ENCODE measurements around the gene SERTAD3. TPM values are rescaled to one million over a fixed set of nuclear protein-coding genes. Genes with fewer than 3 reads are reported as not detected.
"Not testable (repeated sequence)": the region's sequence is repeated elsewhere in the genome, so short reads cannot be mapped to it uniquely, and the experiment has no call there.

Gene SERTAD3, protein sequence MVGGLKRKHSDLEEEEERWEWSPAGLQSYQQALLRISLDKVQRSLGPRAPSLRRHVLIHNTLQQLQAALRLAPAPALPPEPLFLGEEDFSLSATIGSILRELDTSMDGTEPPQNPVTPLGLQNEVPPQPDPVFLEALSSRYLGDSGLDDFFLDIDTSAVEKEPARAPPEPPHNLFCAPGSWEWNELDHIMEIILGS
- 39.1 TPM for polyA plus RNA-seq (2013, experiment 1 of 2; ENCODE audit: insufficient read length)
- polyA plus RNA-seq (2013, experiment 2 of 2; ENCODE audit: insufficient read length), result 33.2 TPM

DNA sequence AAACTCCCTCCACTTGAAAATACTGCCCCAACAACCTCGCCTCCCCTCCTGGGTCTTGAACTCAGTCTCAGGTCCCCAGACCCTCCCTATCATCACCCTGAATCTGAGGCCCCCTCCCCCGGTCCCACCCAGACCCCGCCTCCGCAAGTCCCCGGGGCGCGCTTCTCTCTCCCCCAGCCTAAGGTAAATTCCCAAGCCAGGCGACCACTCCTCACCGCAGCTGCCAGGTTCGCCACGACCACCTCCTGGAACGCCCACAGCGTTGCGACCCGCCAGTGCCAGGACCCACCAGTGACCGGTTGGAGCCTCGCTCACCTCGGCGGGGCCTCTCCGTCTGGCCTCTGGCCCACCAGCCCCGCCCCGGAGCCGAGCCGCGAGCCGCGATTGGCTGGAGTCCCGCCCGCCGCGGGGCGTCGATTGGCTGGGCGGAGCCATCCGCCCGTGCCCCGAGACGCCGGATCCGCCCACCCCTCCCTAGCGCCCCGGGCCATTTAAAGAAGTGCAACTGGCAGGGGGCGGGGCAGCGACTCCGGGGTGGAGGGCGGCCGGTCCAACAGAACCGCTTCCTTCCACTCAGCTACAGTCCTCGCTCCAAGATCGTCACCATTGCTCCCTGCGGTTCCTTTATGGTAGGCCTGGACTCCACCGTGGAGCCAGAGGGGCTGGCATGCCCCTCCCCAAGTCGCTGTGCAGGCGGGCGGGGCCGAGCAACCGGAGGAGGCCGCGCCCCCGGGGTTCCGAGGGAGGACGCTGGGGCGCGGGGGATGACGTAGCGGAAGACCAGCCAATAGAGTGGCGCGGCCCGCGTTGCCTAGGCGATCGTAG lies at the start of gene SERTAD3:
Gene SERTAD3 (minus strand): TSS at position 336 of the 825 bp plus-strand sequence. CDS start 2,255 bp downstream, outside the sequence.
- DNase-seq, result peak; percentile 94

DNA sequence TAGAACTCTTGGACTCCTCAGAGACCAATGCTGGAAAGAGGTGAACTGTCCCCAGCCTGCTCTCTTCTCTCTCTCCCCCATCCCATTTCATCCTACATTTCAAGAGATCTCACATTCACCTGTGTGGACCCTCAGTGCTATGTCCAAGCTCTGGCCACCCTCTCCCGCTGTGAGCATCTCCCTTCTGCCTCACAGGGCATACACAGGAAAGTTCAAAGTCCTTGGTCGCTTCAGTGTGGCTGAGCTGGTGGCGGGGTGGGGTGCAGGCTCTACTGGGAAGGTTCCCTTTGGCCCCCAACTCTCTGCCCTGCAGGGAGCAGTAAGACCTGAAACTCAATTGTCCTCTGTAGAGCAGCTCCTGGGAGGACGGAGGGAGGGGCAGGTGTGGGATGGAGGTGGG lies 49.6 kb upstream of the SERTAD3 start:
- no peak for DNase-seq

DNA sequence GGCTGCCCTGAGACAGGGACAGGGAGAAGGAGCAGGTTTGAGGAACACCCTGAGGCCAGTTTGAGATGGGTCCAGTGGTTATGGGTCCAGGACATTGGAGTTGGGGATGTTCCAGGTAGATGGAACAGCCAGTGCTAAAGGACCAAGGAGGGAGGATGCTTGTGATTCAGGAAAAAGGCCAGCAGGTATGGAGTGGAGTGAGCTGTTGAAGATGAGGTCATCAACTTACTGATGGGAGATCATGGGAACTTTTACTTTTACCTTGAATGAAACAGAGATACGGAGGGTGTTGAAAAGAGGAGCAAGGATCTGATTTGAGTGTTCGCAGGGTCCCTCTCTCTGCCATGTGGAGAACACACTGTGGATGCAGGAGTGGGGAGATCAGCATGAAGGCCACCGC lies 48.1 kb upstream of the SERTAD3 start:
- no peak for DNase-seq

DNA sequence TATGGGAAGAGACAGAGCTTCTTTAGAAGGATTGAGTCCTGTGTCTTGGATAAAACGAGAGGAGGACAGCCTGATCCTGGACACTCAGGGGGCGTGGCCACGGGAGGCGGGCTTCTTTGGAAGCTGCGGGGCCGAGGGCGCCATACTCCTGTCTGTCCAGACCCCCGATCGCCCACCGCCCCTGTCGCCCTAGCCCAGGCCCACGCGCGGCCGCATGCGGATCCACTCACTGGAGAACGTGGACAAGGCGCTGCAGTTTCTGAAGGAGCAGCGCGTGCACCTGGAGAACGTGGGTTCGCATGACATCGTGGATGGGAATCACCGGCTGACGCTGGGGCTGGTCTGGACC lies 45.7 kb upstream of the SERTAD3 start:
- no peak for DNase-seq

DNA sequence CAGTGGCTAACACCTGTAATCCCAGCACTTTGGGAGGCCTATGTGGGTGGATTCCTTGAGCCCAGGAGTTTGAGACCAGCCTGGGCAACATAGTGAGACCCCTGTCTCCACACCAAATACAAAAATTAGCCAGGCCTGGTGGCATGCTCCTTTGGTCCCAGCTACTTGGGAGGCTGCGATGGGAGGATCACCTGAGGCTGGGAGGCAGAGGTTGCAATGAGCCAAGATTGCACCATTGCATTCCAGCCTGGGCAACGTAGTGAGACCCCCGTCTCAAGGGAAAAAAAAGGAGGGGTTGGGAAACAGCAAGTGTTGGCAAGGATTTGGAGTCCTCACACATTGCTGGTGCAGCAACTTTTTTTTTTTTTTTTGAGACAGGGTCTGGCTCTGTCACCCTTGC lies 41.9 kb upstream of the SERTAD3 start:
- no peak for DNase-seq

DNA sequence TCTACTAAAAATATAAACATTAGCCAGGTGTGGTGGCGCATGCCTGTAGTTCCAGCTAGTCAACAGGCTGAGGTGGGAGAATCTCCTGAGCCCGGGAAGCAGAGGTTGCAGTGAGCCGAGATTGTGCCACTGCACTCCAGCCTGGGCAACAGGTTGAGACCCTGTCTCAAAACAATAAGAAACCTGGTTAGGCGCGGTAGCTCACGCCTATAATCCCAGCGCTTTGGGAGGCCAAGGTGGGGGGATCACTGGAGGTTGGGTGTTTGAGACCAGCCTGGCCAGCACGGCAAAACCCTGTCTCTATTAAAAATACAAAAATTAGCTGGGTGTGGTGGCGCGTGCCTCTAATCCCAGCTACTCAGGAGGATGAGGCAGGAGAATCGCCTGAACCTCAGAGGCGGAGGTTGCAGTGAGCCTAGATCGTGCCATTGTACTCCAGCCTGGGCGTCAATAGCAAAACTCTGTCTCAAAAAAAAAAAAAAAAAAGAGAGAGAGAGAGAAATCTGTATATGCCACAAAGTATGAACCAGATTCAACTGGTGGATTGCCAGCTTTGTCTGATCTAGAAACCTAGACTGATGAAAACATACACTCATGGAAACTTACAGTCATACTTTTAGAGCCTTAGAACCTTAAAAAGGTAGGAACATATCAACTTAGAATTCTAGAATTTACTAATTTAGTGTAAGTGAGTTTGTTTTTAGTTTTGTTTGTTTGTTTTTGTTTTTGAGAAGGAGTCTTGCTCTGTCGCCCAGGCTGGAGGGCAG lies 31.9 kb upstream of the SERTAD3 start:
- DNase-seq, result not testable (repeated sequence)

DNA sequence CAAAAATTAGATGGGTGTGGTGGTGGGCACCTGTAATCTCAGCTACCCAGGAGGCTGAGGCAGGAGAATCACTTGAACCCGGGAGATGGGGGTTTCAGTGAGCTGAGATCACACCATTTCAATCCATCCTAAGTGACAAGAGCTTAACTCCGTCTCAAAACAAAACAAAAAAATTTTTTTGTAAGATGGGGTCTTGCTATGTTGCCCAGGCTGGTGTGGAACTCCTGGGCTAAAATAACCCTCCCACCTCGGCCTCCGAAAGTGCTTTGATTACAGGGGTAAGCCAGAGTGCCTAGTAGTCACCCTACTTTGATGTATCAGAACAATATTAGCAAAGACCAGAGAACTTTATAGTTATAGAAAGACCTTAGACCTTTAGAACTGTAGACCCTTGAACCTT lies 30.6 kb upstream of the SERTAD3 start:
- DNase-seq, result no peak

DNA sequence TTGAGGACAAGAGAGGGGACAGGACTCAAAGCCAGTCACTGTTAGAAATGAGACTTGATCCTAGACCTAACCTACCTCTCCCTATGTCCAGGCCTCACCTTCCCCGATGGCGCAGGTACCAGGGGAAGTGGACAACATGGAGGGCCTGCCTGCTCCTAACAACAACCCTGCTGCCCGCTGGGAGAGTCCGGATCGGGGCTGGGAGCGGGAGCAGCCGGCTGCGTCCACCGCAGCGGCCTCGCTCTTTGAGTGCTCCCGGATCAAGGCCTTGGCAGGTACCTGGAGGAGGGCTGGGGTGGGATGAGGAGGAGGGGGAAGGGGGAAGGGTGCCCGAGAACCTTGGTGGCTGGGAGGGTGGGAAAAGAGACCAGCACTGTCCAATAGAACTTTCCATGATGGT lies 28.4 kb upstream of the SERTAD3 start:
- no peak for DNase-seq

DNA sequence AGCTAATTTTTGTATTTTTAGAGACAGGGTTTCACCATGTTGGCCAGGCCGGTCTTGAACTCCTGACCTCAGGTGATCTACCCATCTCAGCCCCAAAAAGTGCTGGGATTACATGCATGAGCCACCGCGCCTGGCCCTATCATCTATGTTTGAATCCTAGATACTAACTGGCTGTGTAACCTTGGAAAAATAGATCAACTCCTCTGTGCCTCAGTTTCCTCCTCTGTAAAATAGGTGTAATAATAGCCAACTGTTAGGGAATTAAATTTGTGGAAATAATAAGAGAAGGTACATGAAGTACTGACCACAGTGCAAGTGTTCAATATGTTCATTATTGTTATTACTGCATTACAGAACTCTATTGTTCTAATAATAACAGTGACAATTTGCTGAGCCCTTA lies 27.0 kb upstream of the SERTAD3 start:
- no peak for DNase-seq

DNA sequence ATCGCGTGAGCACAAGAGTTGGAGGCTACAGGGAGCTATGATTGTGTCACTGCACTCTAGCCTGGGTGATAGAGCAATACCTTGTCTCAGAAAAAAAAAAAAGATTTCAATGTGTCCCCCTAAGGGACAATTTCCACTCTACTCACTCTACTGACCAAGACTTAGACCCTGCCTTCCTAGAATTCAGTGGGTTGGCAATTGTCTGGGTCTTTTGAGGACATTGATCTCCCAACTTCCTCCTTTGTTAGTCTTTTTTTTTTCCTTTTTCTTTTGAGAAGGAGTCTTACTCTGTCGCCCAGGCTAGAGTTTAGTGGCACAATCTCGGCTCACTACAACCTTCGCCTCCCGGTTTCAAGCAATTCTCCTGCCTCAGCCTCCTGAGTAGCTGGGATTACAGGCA lies 24.9 kb upstream of the SERTAD3 start:
- no peak for DNase-seq

DNA sequence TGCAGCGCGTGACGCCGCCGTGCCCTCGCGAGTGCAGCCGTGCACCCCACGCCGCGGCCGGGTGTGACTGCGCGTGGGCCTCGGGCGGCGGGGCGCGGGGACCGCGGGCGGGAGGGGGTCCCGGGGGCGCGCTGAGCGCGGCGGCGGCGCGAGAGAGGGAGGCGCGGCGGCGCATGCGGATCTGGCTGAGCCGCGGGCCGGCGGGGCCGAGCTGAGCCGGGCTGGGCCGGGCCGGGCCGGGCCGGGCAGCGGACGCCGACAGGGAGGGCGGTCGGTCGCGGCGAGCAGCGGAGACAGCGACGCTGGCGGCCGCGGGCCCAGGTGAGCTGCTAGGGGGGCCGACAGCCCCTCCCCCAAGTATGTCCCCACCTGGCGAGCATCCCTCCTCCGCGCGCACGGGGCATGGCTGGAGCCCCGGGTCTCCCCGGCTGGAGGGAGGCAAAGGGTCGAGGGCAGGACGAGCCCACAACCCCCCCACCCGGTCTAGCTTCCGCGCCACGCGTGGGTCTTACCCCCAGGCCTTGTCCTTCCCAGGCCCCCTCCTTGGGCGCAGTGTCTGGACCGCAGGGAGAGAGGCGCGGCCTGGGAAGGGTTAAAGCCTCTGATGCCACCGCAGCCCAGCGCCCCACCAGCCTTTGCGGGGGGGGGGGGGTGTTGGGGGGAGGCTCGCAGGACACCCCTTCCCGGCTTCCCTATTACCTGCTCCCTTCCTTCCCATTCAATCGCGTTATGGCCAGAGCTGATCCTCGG lies 23.0 kb upstream of the SERTAD3 start, which contains the start of gene SPTBN4:
Gene SPTBN4 (plus strand): TSS at position 17 of the 750 bp plus-strand sequence. CDS start 5,621 bp downstream, outside the sequence.
- no peak for DNase-seq

DNA sequence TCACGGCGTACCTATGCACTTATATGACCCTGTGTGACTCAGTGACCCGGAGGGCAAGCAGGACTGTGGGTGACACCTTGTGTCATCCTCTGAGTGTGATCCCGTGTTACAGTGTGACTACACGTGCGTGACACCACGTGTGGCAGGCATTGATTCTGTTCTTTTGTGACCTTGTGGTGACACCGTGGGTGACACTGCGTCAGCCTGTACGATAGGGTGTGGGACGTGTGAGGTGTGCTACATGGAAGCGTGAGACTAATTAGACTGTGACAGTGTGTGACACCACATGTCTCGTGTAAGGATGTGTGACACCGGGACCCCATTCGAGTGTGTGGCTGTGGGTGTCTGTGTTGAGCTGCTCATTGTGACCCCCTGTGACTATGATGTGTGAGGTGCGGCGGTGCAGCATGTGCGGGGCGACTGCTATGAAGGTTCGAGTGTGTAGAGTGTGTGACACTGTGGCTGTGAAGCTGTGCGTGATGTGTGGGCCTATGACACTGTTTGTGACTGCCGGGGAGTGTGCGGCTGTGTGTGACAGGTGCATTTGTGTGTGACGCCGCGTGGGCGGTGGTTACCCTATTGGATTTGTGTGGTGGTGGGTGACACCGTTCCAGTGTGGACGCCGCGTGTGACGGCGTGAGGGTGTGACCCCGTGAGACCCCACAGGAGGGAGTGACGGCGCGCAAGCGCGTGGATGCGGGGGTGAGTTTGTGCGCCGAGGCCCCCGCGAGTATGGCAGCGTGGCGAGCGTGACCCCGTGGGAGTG lies 22.3 kb upstream of the SERTAD3 start:
- DNase-seq, result no peak

DNA sequence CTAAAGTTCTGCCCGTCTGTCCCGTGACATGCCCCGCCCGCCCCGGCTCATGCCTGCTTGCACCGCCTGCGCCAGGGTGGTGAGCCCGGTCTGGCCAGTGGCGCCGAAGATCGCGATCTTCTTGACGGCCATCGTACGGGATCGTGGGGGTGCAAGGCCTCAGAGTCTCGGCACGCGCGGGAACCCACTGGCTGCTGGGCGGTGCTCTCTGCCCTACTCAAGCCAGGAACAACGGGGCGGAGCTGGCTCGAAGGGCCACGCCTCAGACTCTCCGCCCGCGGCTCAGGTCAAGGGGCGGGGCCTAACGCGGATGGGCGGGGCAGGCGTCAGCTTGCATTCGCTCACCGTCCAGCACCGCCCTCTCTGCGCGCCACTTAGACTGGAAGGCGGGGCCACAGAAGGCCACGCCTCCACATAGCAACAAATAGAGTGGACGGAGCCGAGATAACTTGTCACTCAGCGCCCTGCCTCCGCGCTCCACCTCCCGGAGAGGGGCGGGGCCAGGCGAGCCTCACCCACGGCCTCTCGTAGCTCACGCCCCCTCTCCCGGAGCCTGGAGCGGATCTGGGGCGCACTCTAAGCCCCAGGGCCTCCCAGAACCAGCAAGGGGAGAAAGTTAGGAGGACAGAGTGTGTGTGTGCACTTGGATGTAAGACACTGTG lies 21.6 kb upstream of the SERTAD3 start, which contains the start of gene BLVRB:
Gene BLVRB (minus strand): TSS at position 189 of the 662 bp plus-strand sequence. CDS start 57 bp downstream, at position 132.
- DNase-seq, result peak; percentile 98

DNA sequence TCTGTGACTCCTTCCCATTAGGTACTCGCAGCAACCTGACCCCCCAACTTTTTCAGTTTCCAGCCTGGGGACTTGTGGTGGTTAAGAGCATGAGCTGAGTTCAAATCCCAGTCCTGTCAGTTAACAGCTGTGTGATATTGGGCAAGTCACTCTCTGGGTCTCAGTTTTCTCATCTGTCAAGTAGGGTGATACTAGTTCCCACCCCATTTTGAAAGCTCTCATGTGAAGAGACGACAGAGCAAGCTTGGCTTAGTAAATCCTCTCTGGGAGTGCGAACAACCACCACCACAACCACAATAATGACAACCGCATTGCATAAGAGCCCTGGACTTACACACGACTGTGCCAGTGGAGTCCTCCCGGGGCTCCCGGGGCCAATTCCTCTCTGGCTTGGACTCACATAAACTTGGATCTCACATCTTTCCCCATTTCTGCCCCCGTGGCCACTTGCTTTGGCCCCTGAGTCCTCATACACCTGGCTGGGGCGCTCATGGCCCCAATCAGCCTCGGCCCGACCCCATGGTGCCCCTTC lies 21.0 kb upstream of the SERTAD3 start:
- DNase-seq, result peak; percentile 51

DNA sequence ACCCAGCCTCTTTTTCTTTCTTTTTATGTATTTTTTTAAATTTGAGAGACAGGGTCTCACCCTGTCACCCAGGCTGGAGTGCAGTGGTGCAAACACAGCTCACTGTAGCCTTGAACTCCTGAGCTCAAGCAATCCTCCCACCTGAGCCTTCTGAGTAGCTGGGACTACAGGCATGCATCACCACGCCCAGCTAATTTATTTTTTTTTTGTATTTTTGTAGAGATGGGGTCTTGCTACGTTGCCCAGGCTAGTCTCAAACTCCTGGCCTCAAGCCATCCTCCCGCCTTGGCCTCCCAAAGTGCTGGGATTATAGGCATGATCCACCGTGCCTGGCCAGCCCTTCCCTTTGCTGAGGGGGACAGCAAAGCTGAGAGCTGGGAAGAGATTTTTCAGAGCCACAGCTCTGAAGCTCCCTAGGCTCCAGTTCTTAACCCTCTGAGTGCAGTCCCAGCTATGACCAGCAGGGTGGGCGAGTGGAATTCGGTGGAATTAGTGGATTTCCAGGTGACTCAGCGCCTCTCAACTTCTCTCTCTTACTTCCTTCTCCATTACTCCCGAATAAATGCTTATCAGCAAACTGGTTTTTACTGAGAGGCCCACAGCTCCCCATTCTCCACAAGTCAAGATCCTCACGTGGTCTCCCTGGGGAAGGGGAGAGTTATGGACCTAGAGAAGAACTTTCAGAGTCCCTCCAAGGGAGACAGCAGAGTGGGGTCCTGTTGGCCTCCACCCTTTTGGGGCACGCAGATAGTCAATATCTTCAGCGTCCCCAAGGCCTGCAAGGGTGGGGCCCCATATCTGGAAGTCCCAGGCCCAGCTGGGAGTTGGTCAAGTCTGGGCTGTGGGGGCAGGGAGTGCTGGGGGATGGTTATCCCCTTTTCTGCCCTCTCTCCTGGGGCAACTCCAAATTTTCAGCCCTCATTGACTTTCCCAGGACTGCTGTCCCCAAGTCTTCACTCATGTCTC lies 20.2 kb upstream of the SERTAD3 start:
- DNase-seq, result peak; percentile 88

DNA sequence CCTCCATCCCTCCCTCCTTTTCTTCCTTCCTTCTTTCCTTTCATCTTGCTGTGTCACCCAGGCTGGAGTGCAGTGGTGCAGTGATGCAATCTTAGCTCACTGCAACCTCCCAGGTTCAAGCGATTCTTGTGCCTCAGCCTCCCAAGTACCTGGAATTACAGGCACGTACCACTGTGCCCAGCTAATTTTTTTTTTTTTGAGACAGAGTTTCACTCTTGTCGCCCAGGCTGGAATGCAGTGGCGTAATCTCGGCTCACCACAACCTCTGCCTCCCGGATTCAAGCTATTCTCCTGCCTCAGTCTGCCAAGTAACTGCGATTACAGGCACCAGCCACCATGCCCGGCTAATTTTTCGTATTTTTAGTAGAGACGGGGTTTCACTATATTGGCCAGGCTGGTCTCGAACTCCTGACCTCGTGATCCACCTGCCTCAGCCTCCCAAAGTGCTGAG lies 19.5 kb upstream of the SERTAD3 start:
- DNase-seq, result peak; percentile 25

DNA sequence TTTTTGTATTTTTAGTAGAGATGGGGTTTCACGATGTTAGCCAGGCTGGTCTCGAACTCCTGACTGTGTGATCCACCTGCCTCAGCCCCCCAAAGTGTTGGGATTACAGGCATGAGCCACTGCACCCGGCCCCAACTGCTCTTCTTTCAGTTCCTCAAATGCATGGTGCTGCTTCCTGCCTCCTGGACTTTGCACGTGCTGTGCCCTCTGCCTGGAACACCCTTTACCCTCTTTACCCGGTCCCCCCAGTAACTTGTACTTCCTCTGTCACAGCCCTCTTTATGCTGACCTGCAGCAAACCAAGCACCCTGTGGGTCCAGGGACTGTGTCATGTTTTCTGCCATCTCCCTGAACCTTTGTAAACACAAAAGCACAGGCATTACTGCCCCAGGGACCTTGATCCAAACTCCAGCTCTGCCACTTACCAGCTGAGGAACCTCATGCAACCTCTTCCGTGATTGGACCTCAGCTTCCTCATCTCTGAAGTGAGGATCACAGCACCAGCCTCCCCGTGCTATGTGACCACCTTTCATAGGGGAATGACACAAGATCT lies 17.6 kb upstream of the SERTAD3 start:
- DNase-seq, result no peak

DNA sequence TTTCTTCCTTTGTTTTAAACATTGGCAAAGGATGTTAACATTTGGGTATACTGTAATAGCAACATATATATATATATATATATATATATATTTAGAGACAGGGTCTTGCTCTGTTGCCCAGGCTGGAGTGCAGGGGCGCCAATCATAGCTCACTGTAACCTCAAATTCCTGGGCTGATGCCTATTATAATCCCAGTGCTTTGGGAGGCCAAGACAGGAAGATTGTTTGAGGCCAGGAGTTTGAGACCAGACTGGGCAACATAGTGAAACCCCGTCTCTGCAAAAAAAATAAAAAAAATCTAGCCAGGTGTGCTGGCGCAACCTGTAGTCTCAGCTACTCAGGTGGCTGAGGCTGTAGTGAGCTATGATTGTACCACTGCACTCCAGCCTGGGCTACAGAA lies 16.1 kb upstream of the SERTAD3 start:
- no peak for DNase-seq

DNA sequence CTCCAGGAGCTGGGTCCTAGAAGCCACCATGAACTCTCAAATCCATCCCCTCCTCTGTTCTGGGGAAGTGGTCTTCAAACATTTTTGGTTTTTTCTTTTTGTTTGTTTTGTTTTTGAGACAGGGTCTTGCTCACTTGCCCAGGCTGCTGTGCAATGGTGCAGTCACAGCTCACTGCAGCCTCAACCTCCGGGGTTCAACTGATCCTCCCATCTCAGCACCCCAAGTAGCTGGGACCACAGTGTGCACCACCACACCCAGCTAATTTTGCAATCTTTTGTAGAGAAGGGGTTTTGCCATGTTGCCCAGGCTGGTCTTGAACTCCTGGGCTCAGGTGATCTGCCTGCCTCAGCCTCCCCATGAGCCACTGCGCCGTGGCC lies 14.5 kb upstream of the SERTAD3 start:
- DNase-seq, result no peak
